OCI-LY3 (cell line): ENCODE measurements around the gene DGKK.

Experiments used
- H2AFZ ChIP-seq: fragments of 200-600, 300-600 bp; shearing (Covaris generic); 2 replicates; pipeline ENCODE4 v1.6.0; 2014; ENCODE audit warnings: antibody characterized with exemption, low read depth, low read length
- H3K27ac ChIP-seq: fragments of 200-600, 300-600 bp; sonication (generic); 2 replicates; pipeline ENCODE4 v1.5.1; 2014; ENCODE audit warnings: mild to moderate bottlenecking, low read length, moderate library complexity, mixed read lengths
- H3K27me3 ChIP-seq: fragments of 200-600, 300-600 bp; sonication (generic); 2 replicates; pipeline ENCODE4 v1.6.1; 2014; ENCODE audit warnings: low read depth, low read length, mixed read lengths
- H3K36me3 ChIP-seq: fragments of 200-600, 300-600 bp; sonication (generic); replicated peaks from 2 replicates; pipeline ENCODE3; 2014; ENCODE audit warnings: low read depth, low read length, mixed read lengths
- H3K4me1 ChIP-seq: fragments of 300-600, 200-600 bp; sonication (generic); 2 replicates; pipeline ENCODE4 v1.6.1; 2014; ENCODE audit warnings: low read length, mixed read lengths
- H3K4me2 ChIP-seq: fragments of 200-600, 300-600 bp; sonication (generic); 2 replicates; pipeline ENCODE4 v1.6.1; 2014; ENCODE audit warnings: low read length, mixed read lengths
- H3K4me3 ChIP-seq: fragments of 300-600, 200-600 bp; sonication (generic); 2 replicates; pipeline ENCODE4 v1.5.1; 2014; ENCODE audit warnings: antibody characterized with exemption, mild to moderate bottlenecking, low read length, moderate library complexity
- H3K79me2 ChIP-seq: fragments of 300-600, 200-600 bp; shearing (Covaris generic); 2 replicates; pipeline ENCODE4 v1.6.1; 2014; ENCODE audit warnings: mild to moderate bottlenecking, low read length, mixed read lengths
- H3K9ac ChIP-seq: fragments of 300-600, 200-600 bp; shearing (Covaris generic); 2 replicates; pipeline ENCODE4 v1.6.0; 2014; ENCODE audit warnings: mild to moderate bottlenecking, low read length, moderate library complexity
- H3K9me3 ChIP-seq: fragments of 200-600, 300-600 bp; shearing (Covaris generic); 2 replicates; pipeline ENCODE4 v1.6.1; 2014; ENCODE audit warnings: low read length, mixed read lengths; ENCODE audit not compliant: insufficient read depth
- H4K20me1 ChIP-seq: fragments of 200-600, 300-600 bp; sonication (generic); 2 replicates; pipeline ENCODE4 v1.6.1; 2016; ENCODE audit warnings: low read length, mixed read lengths; ENCODE audit not compliant: insufficient read depth
- EZH2phosphoT487 ChIP-seq: fragments of 200-600 bp; shearing (Covaris generic); IDR thresholded peaks from 2 replicates; pipeline ENCODE4 v1.6.1; 2018; ENCODE audit warnings: antibody characterized with exemption, mixed run types, low read depth
- TF ChIP-seq, protein P1 (sequence below): fragments of 200-600, 300-600 bp; sonication (generic); IDR thresholded peaks from 2 replicates; pipeline ENCODE4 v1.5.1; 2014; ENCODE audit warnings: antibody characterized with exemption, low read length, low read depth

The DGKK gene

DNA sequence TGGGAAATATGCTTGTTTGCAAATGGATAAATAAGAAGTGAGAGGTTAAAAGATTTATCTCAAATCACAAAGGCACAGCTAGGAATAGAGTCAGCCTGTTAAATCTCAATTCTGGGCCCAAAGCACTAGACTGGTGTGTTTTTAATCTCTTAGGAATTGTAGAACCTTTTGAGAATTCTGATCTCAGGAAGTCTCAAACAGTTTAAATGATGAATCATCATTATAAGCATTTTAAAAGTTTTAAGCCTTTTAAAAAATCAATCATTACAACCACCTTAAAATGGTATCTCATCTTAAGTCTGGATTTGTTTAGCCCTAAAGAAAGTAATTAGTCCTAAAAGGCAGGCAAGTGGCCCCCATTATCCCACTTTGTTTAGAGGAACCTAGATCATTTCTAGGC lies 17.8 kb downstream of the DGKK start:
- TF ChIP-seq, protein P1, sequence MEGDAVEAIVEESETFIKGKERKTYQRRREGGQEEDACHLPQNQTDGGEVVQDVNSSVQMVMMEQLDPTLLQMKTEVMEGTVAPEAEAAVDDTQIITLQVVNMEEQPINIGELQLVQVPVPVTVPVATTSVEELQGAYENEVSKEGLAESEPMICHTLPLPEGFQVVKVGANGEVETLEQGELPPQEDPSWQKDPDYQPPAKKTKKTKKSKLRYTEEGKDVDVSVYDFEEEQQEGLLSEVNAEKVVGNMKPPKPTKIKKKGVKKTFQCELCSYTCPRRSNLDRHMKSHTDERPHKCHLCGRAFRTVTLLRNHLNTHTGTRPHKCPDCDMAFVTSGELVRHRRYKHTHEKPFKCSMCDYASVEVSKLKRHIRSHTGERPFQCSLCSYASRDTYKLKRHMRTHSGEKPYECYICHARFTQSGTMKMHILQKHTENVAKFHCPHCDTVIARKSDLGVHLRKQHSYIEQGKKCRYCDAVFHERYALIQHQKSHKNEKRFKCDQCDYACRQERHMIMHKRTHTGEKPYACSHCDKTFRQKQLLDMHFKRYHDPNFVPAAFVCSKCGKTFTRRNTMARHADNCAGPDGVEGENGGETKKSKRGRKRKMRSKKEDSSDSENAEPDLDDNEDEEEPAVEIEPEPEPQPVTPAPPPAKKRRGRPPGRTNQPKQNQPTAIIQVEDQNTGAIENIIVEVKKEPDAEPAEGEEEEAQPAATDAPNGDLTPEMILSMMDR: no peak
- no peak for TF ChIP-seq EZH2phosphoT487
- H3K27me3 ChIP-seq: no peaks in the 10 kb centered on the region
- no peaks in the 10 kb centered on the region for H3K36me3 ChIP-seq
- no peak overlapping the region for H3K4me3 ChIP-seq
- no peaks in the 10 kb centered on the region for H3K79me2 ChIP-seq
- no peak overlapping the region for H3K4me2 ChIP-seq
- H4K20me1 ChIP-seq: no peaks in the 10 kb centered on the region
- H3K9me3 ChIP-seq: no peaks in the 10 kb centered on the region
- no peak overlapping the region for H2AFZ ChIP-seq
- H3K27ac ChIP-seq: no peak overlapping the region
- no peak overlapping the region for H3K9ac ChIP-seq
- H3K4me1 ChIP-seq: no peaks in the 10 kb centered on the region

DNA sequence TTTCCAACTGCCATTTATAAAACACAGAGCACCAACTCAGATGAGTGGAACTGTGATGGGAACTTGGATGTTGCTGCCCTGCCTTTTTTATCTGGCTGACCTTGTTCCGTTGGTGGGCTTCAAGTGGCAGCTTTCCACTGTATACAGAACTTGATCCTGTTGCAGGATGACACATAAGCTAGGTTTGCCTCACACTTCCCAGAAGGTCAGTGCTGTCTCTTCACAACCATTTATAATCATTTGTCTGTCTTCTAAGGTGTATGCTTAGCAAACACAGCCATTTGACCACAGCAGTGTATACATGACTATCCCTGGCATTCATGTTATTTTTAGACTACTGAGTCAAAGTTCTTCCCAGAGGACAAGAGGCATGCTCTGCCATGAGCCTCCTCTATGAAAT lies 20.3 kb downstream of the DGKK start:
- Histone ChIP-seq H3K4me1 (no peaks in the 10 kb centered on the region), H3K9ac (no peak overlapping the region), H3K9me3 (no peaks in the 10 kb centered on the region), H3K4me2 (no peak overlapping the region), H4K20me1 (no peaks in the 10 kb centered on the region), H3K27ac (no peak overlapping the region), H3K79me2 (no peaks in the 10 kb centered on the region), H3K27me3 (no peaks in the 10 kb centered on the region), H2AFZ (no peak overlapping the region), H3K36me3 (no peaks in the 10 kb centered on the region), H3K4me3 (no peak overlapping the region)
- no peak for TF ChIP-seq EZH2phosphoT487
- TF ChIP-seq, protein P1: no peak

DNA sequence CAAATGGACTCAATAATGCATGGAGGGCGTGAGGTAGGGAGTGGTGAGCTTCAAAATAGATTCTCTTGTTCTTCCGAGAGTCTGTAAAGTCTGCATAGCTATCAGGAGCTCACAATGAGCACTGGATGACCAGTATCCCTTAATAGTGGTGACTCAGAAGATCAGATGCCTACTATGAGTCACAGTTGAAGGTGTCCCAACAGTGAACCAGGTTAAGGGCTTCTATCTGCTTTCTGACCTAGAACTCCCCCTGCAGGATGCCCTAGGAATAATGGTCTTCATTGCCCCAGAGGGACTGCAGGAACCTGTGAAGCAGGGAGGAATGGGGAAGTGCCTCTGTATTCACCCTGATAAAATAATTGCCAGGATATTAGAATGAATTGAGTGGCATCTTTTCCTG lies 22.1 kb downstream of the DGKK start:
- H3K4me2 ChIP-seq: no peak overlapping the region
- no peak for TF ChIP-seq EZH2phosphoT487
- TF ChIP-seq, protein P1: peak; percentile 34

DNA sequence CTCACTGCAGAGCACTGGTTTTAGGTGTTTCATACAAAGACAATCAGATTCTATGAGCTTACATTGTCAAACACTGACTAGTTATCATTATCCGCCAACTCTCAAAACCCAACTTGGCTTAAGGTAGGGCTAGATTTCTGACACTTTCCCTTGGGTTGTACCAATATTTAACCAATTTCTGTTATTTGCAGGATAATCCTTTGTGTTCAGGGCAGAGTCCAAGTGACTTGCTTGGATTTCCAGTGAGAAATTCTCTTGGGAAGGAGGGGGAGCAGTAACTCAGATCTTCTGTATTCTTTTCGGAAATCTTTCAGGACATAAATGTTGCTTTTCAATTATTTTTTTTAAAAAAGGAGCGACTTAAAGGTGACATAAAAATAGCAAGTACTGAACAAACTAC lies 23.1 kb downstream of the DGKK start:
- no peak overlapping the region for H2AFZ ChIP-seq
- no peak overlapping the region for H3K4me2 ChIP-seq
- no peaks in the 10 kb centered on the region for H3K27me3 ChIP-seq
- H3K27ac ChIP-seq: no peak overlapping the region
- no peaks in the 10 kb centered on the region for H3K4me1 ChIP-seq
- TF ChIP-seq, protein P1: no peak
- no peak for TF ChIP-seq EZH2phosphoT487
- H3K36me3 ChIP-seq: no peaks in the 10 kb centered on the region
- H3K9ac ChIP-seq: no peak overlapping the region
- no peaks in the 10 kb centered on the region for H3K9me3 ChIP-seq
- no peaks in the 10 kb centered on the region for H3K79me2 ChIP-seq
- no peaks in the 10 kb centered on the region for H4K20me1 ChIP-seq
- no peak overlapping the region for H3K4me3 ChIP-seq

More for the DNA sequence above, 22.1 kb downstream of the DGKK start:
- H3K36me3 ChIP-seq: no peaks in the 10 kb centered on the region
- H3K27ac ChIP-seq: no peak overlapping the region
- no peaks in the 10 kb centered on the region for H3K9me3 ChIP-seq
- no peaks in the 10 kb centered on the region for H3K79me2 ChIP-seq
- no peak overlapping the region for H3K9ac ChIP-seq
- no peaks in the 10 kb centered on the region for H3K27me3 ChIP-seq
- H2AFZ ChIP-seq: no peak overlapping the region
- H4K20me1 ChIP-seq: no peaks in the 10 kb centered on the region
- H3K4me1 ChIP-seq: no peaks in the 10 kb centered on the region
- no peak overlapping the region for H3K4me3 ChIP-seq
